Measurements from ENCODE around the gene LEPR.

LEPR gene

DNA sequence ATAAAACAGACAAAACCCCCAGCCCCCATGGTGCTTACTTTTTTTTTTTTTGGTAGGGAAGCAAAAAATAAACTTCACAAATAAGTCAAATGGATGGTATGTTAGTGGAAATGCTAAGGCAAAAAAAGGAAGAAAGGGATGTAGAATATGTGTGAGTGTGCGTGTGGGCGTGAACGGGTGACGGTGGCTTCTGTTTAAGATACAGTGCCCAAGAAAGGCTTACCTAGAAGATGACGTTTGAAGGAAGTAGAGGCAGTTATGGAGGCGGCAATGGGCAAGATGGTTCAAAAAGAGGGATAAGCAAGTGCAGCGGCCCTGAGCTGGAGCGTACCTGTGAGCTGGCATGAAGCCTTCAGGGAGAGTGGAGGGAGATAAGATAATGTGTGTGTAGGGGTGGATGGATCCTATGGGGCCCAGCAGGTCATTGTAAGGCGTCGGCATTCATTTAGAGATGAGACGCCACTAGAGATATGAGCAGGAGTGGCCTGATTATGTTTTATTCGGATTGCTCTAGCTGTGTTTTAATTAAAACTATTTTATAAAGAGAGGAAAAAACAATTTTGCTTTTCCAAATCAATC, 19.9 kb downstream of the LEPR start:
- no peak overlapping the region for H3K4me3 ChIP-seq (ENCODE audit: low read depth, low read length)
- no peak for DNase-seq (ENCODE audit: low read depth)
- TF ChIP-seq, protein P1, sequence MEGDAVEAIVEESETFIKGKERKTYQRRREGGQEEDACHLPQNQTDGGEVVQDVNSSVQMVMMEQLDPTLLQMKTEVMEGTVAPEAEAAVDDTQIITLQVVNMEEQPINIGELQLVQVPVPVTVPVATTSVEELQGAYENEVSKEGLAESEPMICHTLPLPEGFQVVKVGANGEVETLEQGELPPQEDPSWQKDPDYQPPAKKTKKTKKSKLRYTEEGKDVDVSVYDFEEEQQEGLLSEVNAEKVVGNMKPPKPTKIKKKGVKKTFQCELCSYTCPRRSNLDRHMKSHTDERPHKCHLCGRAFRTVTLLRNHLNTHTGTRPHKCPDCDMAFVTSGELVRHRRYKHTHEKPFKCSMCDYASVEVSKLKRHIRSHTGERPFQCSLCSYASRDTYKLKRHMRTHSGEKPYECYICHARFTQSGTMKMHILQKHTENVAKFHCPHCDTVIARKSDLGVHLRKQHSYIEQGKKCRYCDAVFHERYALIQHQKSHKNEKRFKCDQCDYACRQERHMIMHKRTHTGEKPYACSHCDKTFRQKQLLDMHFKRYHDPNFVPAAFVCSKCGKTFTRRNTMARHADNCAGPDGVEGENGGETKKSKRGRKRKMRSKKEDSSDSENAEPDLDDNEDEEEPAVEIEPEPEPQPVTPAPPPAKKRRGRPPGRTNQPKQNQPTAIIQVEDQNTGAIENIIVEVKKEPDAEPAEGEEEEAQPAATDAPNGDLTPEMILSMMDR (IDR thresholded peaks at IDR 0.05; ENCODE audit: low read depth, low read length, missing control alignments), result no peak
- in situ Hi-C loops (cut with HindIII; ENCODE audit: low sequenced_read_pairs), result no loop called here

DNA sequence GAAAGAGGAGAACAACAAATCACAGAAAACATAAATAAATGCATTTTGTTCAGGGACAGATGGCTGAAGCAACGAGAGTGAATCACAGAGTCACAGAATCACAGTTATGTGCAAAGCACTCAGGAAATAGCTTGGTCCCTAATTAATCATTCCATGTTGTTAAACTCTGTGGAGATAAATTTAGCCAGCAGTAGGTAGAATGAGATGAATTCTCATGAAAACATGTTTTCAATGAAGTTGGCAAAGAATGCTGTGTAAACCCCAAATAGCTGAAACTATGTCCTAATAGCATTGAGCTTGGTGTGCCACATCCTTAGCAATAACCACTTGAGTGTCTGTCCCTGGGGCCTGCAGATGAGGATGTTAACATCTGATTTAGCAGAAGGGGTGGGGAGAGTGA, 20.4 kb downstream of the LEPR start:
- in situ Hi-C loops (cut with HindIII; ENCODE audit: low sequenced_read_pairs), result no loop called here
- DNase-seq (ENCODE audit: low read depth), result no peak
- TF ChIP-seq, protein P1 (IDR thresholded peaks at IDR 0.05; ENCODE audit: low read depth, low read length, missing control alignments), result no peak
- H3K4me3 ChIP-seq (ENCODE audit: low read depth, low read length), result no peak overlapping the region

DNA sequence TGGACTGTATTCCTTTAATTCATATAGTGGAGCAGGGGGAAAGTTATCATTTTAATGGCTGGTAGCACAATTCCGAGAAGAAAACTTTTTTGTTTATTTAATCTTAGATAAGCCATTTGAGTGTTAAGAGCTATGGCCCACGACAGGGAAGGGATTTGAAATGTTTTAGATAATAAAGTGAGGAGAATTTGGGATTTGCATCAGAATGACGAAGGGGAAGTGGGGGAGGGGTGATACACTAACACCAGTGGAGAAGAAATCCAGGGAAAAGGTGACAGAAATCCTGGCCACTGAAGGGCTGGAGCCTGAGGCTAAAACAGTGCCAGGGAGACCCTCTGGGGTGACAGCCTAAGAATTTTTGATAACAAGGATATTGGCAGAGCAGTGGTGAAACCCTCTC, 21.0 kb downstream of the LEPR start:
- no peak for DNase-seq (ENCODE audit: low read depth)
- H3K4me3 ChIP-seq (ENCODE audit: low read depth, low read length), result no peak overlapping the region
- TF ChIP-seq, protein P1 (IDR thresholded peaks at IDR 0.05; ENCODE audit: low read depth, low read length, missing control alignments), result no peak
- in situ Hi-C loops (cut with HindIII; ENCODE audit: low sequenced_read_pairs), result no loop called here

DNA sequence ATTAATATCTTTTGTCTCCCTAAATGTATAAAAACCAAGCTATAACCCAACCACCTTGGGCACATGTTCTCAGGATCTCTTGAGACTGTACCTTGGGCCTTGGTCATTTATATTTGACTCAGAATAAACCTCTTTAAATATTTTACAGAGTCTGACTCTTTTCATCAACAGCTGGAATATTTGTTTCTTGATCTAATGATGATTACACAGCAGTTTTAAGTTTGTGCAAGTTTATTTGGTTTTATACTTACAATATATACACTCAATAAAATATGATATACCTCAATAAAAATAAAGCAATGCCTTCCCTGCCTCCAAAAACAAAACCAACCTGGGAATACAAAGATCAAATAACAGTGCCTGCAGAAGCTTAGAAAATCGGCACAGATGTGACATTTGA, 22.0 kb downstream of the LEPR start:
- in situ Hi-C loops (cut with HindIII; ENCODE audit: low sequenced_read_pairs), result no loop called here
- TF ChIP-seq, protein P1 (IDR thresholded peaks at IDR 0.05; ENCODE audit: low read depth, low read length, missing control alignments), result no peak
- no peak overlapping the region for H3K4me3 ChIP-seq (ENCODE audit: low read depth, low read length)
- no peak for DNase-seq (ENCODE audit: low read depth)

DNA sequence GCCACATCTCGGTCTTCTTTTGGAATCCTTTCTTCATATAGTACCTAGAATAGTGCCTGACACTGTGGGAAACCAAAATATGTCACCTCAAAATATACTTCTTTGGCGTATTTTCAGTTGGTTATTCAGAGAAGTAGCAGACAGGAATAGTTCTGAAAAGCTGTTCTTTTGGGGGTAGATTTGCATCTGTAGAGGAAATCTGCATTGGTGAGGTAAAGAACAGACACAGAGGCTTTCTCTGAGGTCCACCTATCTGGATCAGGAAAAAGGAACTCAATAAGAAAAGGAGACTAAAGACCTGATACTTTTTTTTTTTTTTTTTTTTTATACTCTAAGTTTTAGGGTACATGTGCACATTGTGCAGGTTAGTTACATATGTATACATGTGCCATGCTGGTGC, 23.2 kb downstream of the LEPR start:
- DNase-seq (ENCODE audit: low read depth), result no peak
- TF ChIP-seq, protein P1 (IDR thresholded peaks at IDR 0.05; ENCODE audit: low read depth, low read length, missing control alignments), result no peak
- no peak overlapping the region for H3K4me3 ChIP-seq (ENCODE audit: low read depth, low read length)
- in situ Hi-C loops (cut with HindIII; ENCODE audit: low sequenced_read_pairs), result no loop called here

DNA sequence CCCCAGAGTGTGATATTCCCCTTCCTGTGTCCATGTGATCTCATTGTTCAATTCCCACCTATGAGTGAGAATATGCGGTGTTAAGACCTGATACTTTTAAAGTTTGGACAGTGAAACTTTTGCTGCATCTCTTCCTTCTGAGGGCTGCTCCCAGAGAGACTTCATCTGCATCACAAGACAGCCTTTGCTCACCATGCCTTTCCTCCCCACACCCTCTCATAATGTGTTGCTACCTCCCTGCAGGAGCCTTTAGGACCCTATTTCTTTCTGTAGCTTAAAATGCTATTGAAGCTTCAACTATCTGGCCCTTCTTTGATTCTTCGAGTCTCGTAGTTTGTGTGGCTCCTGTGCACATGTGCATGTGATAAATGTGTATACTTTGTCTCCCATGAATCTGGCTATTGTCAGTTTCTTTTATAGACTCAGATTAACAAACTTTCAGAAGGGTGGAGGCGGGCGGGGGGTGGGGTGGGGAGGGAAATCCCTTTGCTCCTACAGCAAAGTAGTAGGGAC, 23.7 kb downstream of the LEPR start:
- no peak for DNase-seq (ENCODE audit: low read depth)
- TF ChIP-seq, protein P1 (IDR thresholded peaks at IDR 0.05; ENCODE audit: low read depth, low read length, missing control alignments), result no peak
- H3K4me3 ChIP-seq (ENCODE audit: low read depth, low read length), result no peak overlapping the region
- in situ Hi-C loops (cut with HindIII; ENCODE audit: low sequenced_read_pairs), result no loop called here
